Measurements from ENCODE around the gene PRKAA1. TPM values are rescaled to one million over a fixed set of nuclear protein-coding genes. Genes with fewer than 3 reads are reported as not detected.

PRKAA1 gene
- total RNA-seq, 4 donors from 2014 or later: 66.5 to 113 (median 97.9) TPM

DNA sequence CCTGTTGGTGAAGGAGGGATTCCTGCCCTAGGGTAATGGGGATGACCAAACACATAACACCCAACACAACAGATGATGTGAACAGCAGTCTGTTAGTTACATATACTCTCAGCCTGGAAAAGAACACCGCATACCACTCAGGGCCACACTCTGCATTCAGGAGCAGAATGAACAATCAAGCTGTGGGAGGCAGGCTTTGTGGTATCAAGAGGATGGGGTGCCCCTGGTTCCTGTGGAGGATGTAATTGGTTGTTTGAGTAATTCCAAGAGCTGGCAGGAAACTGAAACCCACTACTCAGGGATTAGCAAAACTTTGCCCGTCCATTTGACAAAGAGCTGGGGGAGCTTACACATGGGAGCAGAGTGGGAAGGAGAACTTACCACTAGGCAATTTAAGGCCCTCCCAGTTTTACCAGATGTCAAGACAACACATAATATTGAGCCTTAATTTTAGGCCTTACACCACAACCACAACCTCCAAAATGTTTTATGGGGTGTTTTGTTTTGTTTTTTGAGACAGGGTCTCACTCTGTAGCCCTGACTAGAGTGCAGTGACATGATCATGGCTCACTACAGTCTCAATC lies 15.6 kb upstream of the PRKAA1 start:
- Histone ChIP-seq H3K36me3 (no peaks in the 10 kb centered on the region), H3K27me3 (no peaks in the 10 kb centered on the region), H3K9me3 (no peaks in the 10 kb centered on the region), H3K4me1 (no peaks in the 10 kb centered on the region), H3K27ac (no peak overlapping the region), H3K4me3 (no peak overlapping the region)
- TF ChIP-seq CTCF (IDR thresholded peaks at IDR 0.05) (no peak), POLR2AphosphoS5 (IDR thresholded peaks at IDR 0.05) (no peak), EP300 (IDR thresholded peaks at IDR 0.05) (no peak), POLR2A (IDR thresholded peaks at IDR 0.05) (no peak)
- ATAC-seq: no peak
- WGBS, 2 donors (ENCODE audit: low coverage in 1 of 2): 67 to 100% methylated on average over 1 to 2 of the region's 2 CpGs

GRCh38 chr5:40812125-40812524 lies 14.0 kb upstream of the PRKAA1 start:
- no peak overlapping the region for H3K4me3 ChIP-seq
- H3K4me1 ChIP-seq: no peaks in the 10 kb centered on the region
- TF ChIP-seq EP300 (IDR thresholded peaks at IDR 0.05) (no peak), POLR2AphosphoS5 (IDR thresholded peaks at IDR 0.05) (no peak), POLR2A (IDR thresholded peaks at IDR 0.05) (no peak), CTCF (IDR thresholded peaks at IDR 0.05) (no peak)
- H3K27me3 ChIP-seq: no peaks in the 10 kb centered on the region
- H3K27ac ChIP-seq: no peak overlapping the region
- 14 to 67% methylated on average over 1 of the region's 1 CpG for WGBS, 2 donors (ENCODE audit: low coverage in 1 of 2)
- H3K36me3 ChIP-seq: no peaks in the 10 kb centered on the region
- no peak for ATAC-seq
- H3K9me3 ChIP-seq: no peaks in the 10 kb centered on the region

- Histone ChIP-seq H3K4me1 (peaks cover 0 to 19% (median 0%) of the 10 kb centered on the region in 3 donors), H3K27me3 (no peaks in the 10 kb centered on the region), H3K9me3 (no peaks in the 10 kb centered on the region), H3K36me3 (no peaks in the 10 kb centered on the region), H3K27ac (no peak overlapping the region), H3K4me3 (no peak overlapping the region)
- no peak for ATAC-seq
- TF ChIP-seq EP300 (IDR thresholded peaks at IDR 0.05) (no peak), POLR2A (IDR thresholded peaks at IDR 0.05) (no peak), POLR2AphosphoS5 (IDR thresholded peaks at IDR 0.05) (no peak), CTCF (IDR thresholded peaks at IDR 0.05) (no peak)
- 77 to 85% methylated on average over 7 to 8 of the region's 8 CpGs for WGBS, 2 donors (ENCODE audit: low coverage in 1 of 2)
Observed at GRCh38 chr5:40801771-40802562, 3.8 kb upstream of the PRKAA1 start.

- Histone ChIP-seq H3K4me3 (no peak overlapping the region), H3K27ac (peak overlapping the region in 2 of 4 donors; percentile 94 to 99), H3K36me3 (no peaks in the 10 kb centered on the region), H3K9me3 (no peaks in the 10 kb centered on the region), H3K4me1 (peaks cover 0 to 43% (median 6%) of the 10 kb centered on the region in 3 donors), H3K27me3 (no peaks in the 10 kb centered on the region)
- no peak for ATAC-seq
- WGBS, 2 donors (ENCODE audit: low coverage in 1 of 2): 0% methylated on average over 1 of the region's 1 CpG
- TF ChIP-seq EP300 (IDR thresholded peaks at IDR 0.05) (no peak), POLR2AphosphoS5 (IDR thresholded peaks at IDR 0.05) (no peak), POLR2A (IDR thresholded peaks at IDR 0.05) (no peak), CTCF (IDR thresholded peaks at IDR 0.05) (no peak)
Observed at GRCh38 chr5:40799258-40799657, 1.1 kb upstream of the PRKAA1 start.

- Histone ChIP-seq H3K36me3 (no peaks in the 10 kb centered on the region), H3K27ac (peak overlapping the region; percentile 86 to 99 (median 95)), H3K27me3 (no peaks in the 10 kb centered on the region), H3K9me3 (no peaks in the 10 kb centered on the region), H3K4me3 (peak overlapping the region; percentile 65 to 99), H3K4me1 (peaks cover 0 to 47% (median 6%) of the 10 kb centered on the region in 3 donors)
- 0 to 2% methylated on average over 2 to 7 of the region's 7 CpGs for WGBS, 2 donors (ENCODE audit: low coverage in 1 of 2)
- ATAC-seq: no peak
- TF ChIP-seq CTCF (IDR thresholded peaks at IDR 0.05) (peak in 1 of 4 experiments; percentile 3), POLR2A (IDR thresholded peaks at IDR 0.05) (no peak)
Observed at GRCh38 chr5:40798801-40799210, 632 bp upstream of the PRKAA1 start.
